Activated T-helper 1 cell treated with anti-CD3 and anti-CD28 coated beads, Interleukin-12 subunit alpha, Interleukin-12 subunit beta, Interleukin-2, Interleukin-4 antibody, amounts not matched to agents 30 ng/mL and 10 ng/mL and 1 ng/mL, durations not matched to agents 14 hours and 24 hours and 36 hours (primary cell): ENCODE measurements around the gene TMEM247. TPM values are rescaled to one million over a fixed set of nuclear protein-coding genes. Genes with fewer than 3 reads are reported as not detected.
"Not testable (repeated sequence)": the region's sequence is repeated elsewhere in the genome, so short reads cannot be mapped to it uniquely, and the experiment has no call there.

Experiments
- DNase-seq: peaks from one replicate; pipeline ENCODE4 v3.0.0; 2021; ENCODE audit warnings: low spot score
- H3K27ac Mint-ChIP-seq: one replicate; pipeline ENCODE4 v1.8.0; 2021; ENCODE audit warnings: mild to moderate bottlenecking, mixed read lengths
- H3K27me3 Mint-ChIP-seq: one replicate; pipeline ENCODE4 v1.8.0; 2022; ENCODE audit warnings: mild to moderate bottlenecking, moderate library complexity, mixed read lengths; ENCODE audit not compliant: insufficient read depth
- H3K36me3 Mint-ChIP-seq: one replicate; pipeline ENCODE4 v1.8.0; 2021; ENCODE audit warnings: low read depth, mixed read lengths
- H3K4me1 Mint-ChIP-seq: one replicate; pipeline ENCODE4 v1.8.0; 2021; ENCODE audit warnings: low read depth, mixed read lengths
- H3K4me3 Mint-ChIP-seq: one replicate; pipeline ENCODE4 v1.8.0; 2021; ENCODE audit warnings: mild to moderate bottlenecking, moderate library complexity, mixed read lengths
- H3K9me3 Mint-ChIP-seq: one replicate; pipeline ENCODE4 v1.8.0; 2021; ENCODE audit warnings: mixed read lengths
- intact Hi-C: fragments of 100-400 bp; cut with micrococcal nuclease; formaldehyde crosslinking; loops from one replicate; pipeline ENCODE4 v1.15.1; 2024
- total RNA-seq: library from RNA; stranded (reverse); gene quantifications from 2 replicates; pipeline ENCODE4 v1.2.3, GENCODE V29; 2022

The TMEM247 gene
- total RNA-seq, 1 donor from 2014 or later: not detected

GRCh38 chr2:46512185-46512584, 32.8 kb downstream of the TMEM247 start:
- H3K36me3 Mint-ChIP-seq: no peaks in the 10 kb centered on the region
- intact Hi-C loops: no loop called here
- DNase-seq: no peak
- no peaks in the 10 kb centered on the region for H3K4me1 Mint-ChIP-seq
- H3K4me3 Mint-ChIP-seq: no peak overlapping the region
- H3K27me3 Mint-ChIP-seq: peaks cover 7% of the 10 kb centered on the region
- H3K9me3 Mint-ChIP-seq: peaks cover 24% of the 10 kb centered on the region
- H3K27ac Mint-ChIP-seq: no peak overlapping the region

GRCh38 chr2:46514738-46515137, 35.4 kb downstream of the TMEM247 start:
- Mint-ChIP-seq H3K27ac (no peak overlapping the region), H3K27me3 (peaks cover 10% of the 10 kb centered on the region), H3K9me3 (peaks cover 24% of the 10 kb centered on the region), H3K4me1 (no peaks in the 10 kb centered on the region), H3K4me3 (no peak overlapping the region), H3K36me3 (no peaks in the 10 kb centered on the region)
- no peak for DNase-seq
- intact Hi-C loops: no loop called here

DNA sequence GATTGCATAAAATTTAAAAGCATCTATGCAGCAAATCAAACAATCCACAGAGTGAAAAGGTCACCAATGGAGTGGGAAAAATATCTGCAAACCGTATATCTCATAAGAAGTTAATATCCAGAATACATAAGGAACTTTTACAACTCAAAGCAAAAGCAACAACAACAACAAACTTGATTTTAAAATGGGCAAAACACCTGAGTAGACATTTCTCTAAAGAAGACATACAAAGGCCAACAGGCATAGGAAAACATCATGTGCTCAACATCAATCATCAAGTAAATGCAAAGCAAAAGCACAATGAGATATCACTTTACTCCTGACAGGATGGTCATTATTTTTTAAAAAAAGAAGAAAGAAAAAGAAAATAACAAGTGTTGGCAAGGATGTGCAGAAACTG, 38.1 kb downstream of the TMEM247 start:
- H3K4me1 Mint-ChIP-seq: no peaks in the 10 kb centered on the region
- H3K4me3 Mint-ChIP-seq: no peak overlapping the region
- H3K9me3 Mint-ChIP-seq: peaks cover 24% of the 10 kb centered on the region
- intact Hi-C loops: no loop called here
- H3K27ac Mint-ChIP-seq: no peak overlapping the region
- no peaks in the 10 kb centered on the region for H3K36me3 Mint-ChIP-seq
- no peak for DNase-seq
- H3K27me3 Mint-ChIP-seq: peaks cover 8% of the 10 kb centered on the region

GRCh38 chr2:46518861-46519260, 39.5 kb downstream of the TMEM247 start:
- no peak overlapping the region for H3K27ac Mint-ChIP-seq
- H3K4me1 Mint-ChIP-seq: no peaks in the 10 kb centered on the region
- no peak overlapping the region for H3K4me3 Mint-ChIP-seq
- peaks cover 6% of the 10 kb centered on the region for H3K27me3 Mint-ChIP-seq
- no peak for DNase-seq
- intact Hi-C loops: no loop called here
- no peaks in the 10 kb centered on the region for H3K36me3 Mint-ChIP-seq
- peaks cover 24% of the 10 kb centered on the region for H3K9me3 Mint-ChIP-seq

DNA sequence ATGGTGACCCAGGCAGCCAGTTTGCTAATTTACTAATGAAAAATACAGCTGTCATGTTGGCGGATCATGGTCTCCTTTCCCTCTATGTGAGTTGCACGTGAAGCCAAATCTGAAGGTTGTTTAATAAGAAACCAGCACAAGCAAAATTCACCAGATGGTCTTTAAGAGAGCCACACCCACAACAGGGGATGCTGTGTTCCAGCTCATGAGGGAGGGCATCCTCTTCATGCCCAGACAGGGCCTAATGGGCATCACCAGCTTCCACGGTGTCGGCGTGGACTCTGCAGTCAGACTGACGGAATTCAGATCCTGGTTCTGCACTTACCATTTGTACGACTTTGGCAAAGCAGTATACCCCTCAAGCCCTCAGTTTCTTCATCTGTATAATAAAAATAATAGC, 39.9 kb downstream of the TMEM247 start:
- no peak for DNase-seq
- H3K27ac Mint-ChIP-seq: no peak overlapping the region
- no peaks in the 10 kb centered on the region for H3K36me3 Mint-ChIP-seq
- intact Hi-C loops: no loop called here
- H3K4me1 Mint-ChIP-seq: no peaks in the 10 kb centered on the region
- H3K27me3 Mint-ChIP-seq: peaks cover 6% of the 10 kb centered on the region
- H3K9me3 Mint-ChIP-seq: peaks cover 23% of the 10 kb centered on the region
- H3K4me3 Mint-ChIP-seq: no peak overlapping the region

- peaks cover 6% of the 10 kb centered on the region for H3K27me3 Mint-ChIP-seq
Measured at GRCh38 chr2:46520130-46520711, 40.9 kb downstream of the TMEM247 start.

GRCh38 chr2:46521215-46521683, 41.9 kb downstream of the TMEM247 start:
- Mint-ChIP-seq H3K4me3 (no peak overlapping the region), H3K4me1 (no peaks in the 10 kb centered on the region), H3K27ac (no peak overlapping the region), H3K36me3 (no peaks in the 10 kb centered on the region), H3K27me3 (peaks cover 3% of the 10 kb centered on the region), H3K9me3 (peaks cover 4% of the 10 kb centered on the region)
- no peak for DNase-seq
- intact Hi-C loops: no loop called here

More at GRCh38 chr2:46520130-46520711, 40.9 kb downstream of the TMEM247 start:
- Mint-ChIP-seq H3K27ac (no peak overlapping the region), H3K9me3 (peaks cover 14% of the 10 kb centered on the region), H3K36me3 (no peaks in the 10 kb centered on the region), H3K4me3 (no peak overlapping the region), H3K4me1 (no peaks in the 10 kb centered on the region)
- intact Hi-C loops: no loop called here
- DNase-seq: no peak

DNA sequence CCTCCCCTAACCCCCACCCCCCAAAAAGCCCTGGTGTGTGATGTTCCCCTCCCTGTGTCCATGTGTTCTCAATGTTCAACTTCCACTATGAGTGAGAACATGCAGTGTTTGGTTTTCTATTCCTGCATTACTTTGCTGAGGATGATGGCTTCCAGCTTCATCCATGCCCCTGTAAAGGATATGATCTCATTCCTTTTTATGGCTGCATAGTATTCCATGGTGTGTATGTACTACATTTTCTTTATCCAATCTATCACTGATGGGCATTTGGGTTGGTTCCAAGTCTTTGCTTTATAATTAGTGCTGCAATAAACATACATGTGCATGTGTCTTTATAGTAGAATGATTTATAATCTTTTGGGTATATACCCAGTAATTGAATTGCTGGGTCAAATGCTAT, 43.0 kb downstream of the TMEM247 start:
- H3K4me1 Mint-ChIP-seq, H3K27me3 Mint-ChIP-seq, H3K9me3 Mint-ChIP-seq, H3K27ac Mint-ChIP-seq, H3K4me3 Mint-ChIP-seq, DNase-seq, intact Hi-C loops, H3K36me3 Mint-ChIP-seq: not testable (repeated sequence)

- no peak for DNase-seq
- intact Hi-C loops: no loop called here
- Mint-ChIP-seq H3K36me3 (no peaks in the 10 kb centered on the region), H3K4me3 (no peak overlapping the region), H3K27ac (no peak overlapping the region), H3K4me1 (no peaks in the 10 kb centered on the region), H3K27me3 (no peaks in the 10 kb centered on the region), H3K9me3 (no peaks in the 10 kb centered on the region)
Measured at GRCh38 chr2:46525522-46526155, 46.3 kb downstream of the TMEM247 start.

DNA sequence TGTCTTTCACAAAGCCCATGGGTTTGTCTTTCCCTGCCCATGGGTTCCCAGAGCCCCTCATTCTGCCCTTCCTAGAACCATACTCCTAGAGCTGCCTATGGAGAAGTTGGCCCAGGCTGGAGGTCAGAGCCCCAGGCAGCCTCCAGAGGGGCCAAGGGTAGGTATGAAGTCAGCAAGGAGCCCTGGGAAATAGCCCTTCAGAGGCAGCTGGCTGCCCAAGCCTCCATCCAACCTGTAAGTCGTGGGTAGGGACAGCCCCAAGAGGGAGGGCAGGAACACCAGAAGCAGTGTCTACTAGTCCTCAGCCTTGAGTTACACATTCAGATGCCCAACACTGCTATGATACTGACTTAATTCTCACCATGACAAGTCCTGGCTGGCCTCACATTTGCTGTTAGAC, 49.5 kb downstream of the TMEM247 start:
- H3K27me3 Mint-ChIP-seq: no peaks in the 10 kb centered on the region

DNA sequence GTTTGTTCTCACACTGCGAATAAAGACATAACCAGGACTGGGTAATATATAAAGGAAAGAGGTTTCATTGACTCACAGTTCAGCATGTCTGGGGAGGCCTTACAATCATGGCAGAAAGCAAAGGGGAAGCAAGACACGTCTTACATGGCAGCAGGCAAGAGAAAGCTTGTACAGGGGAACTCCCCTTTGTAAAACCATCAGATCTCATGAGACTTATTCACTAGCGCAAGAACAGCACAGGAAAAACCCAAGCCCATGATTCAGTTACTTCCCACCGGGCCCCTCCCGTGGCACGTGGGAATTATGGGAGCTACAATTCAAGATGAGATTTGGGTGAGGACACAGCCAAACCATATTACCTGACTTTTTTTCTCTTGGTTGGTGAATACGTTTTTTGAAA, 51.3 kb downstream of the TMEM247 start:
- H3K4me3 Mint-ChIP-seq: no peak overlapping the region
- H3K36me3 Mint-ChIP-seq: peaks cover 4% of the 10 kb centered on the region
- H3K27me3 Mint-ChIP-seq: no peaks in the 10 kb centered on the region
- no peak overlapping the region for H3K27ac Mint-ChIP-seq
- H3K9me3 Mint-ChIP-seq: no peaks in the 10 kb centered on the region
- DNase-seq: no peak
- peaks cover 14% of the 10 kb centered on the region for H3K4me1 Mint-ChIP-seq
- intact Hi-C loops: no loop called here

More for the DNA sequence above, 49.5 kb downstream of the TMEM247 start:
- Mint-ChIP-seq H3K4me3 (no peak overlapping the region), H3K9me3 (no peaks in the 10 kb centered on the region), H3K36me3 (no peaks in the 10 kb centered on the region), H3K4me1 (no peaks in the 10 kb centered on the region), H3K27ac (no peak overlapping the region)
- intact Hi-C loops: no loop called here
- no peak for DNase-seq

DNA sequence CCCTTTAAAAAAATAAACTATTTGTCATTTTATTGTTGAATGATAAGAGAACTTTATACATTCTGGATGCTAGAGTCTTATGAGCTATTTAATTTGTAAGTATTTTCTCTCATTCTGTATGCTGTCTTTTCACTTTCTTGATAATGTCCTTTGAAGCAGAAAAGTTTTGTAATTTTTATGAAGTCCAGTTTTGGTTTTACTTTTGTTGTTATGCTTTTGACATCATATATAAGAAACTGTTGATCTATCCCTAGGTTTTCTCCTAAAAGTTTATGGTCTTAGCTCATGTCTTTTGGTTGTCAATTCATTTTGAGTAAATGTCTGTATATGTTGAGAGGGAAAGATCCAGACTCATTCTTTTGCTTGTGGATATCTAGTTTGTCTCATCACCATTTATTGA, 52.5 kb downstream of the TMEM247 start:
- Mint-ChIP-seq H3K4me3 (no peak overlapping the region), H3K4me1 (peaks cover 21% of the 10 kb centered on the region), H3K36me3 (peaks cover 4% of the 10 kb centered on the region), H3K27me3 (no peaks in the 10 kb centered on the region), H3K9me3 (no peaks in the 10 kb centered on the region), H3K27ac (no peak overlapping the region)
- intact Hi-C loops: no loop called here
- DNase-seq: no peak
